BJ (cell line): ENCODE data around the gene TBX20. TPM values are rescaled to one million over a fixed set of nuclear protein-coding genes. Genes with fewer than 3 reads are reported as not detected.

Source experiments
- polyA plus RNA-seq: library from polyadenylated mRNA; depleted of rRNA; stranded (reverse); fragments of >200 nt; gene quantifications from 2 replicates; pipeline ENCODE4 v1.2.3, GENCODE V29; 2011; rRNA removed

TBX20 gene
- polyA plus RNA-seq, 1 experiment: not detected

Other genes with a start within 250 kb of the TBX20 start
- gene DPY19L1, start 216.6 kb downstream of the TBX20 start, polyA plus RNA-seq: 10.2 and 20.5 TPM in 2 replicates